A549 (cell line): ENCODE data around the gene CDC42.
"Not testable (repeated sequence)": the region's sequence is repeated elsewhere in the genome, so short reads cannot be mapped to it uniquely, and the experiment has no call there.

Source experiments
- CEBPB ChIP-seq, 2 experiments: fragments of >200 bp in 1 of 2; sonication (Bioruptor Twin) in 1 of 2; formaldehyde crosslinking in 1 of 2; IDR thresholded peaks; 2 replicates each; pipeline ENCODE4 v1.6.1; 2012 to 2016
- MAZ ChIP-seq: fragments of 150-350 bp; IDR thresholded peaks from 2 replicates; pipeline ENCODE4 v1.6.1; 2014; ENCODE audit warnings: antibody characterized with exemption, low read depth, low read length, borderline replicate concordance
- PHF8 ChIP-seq: fragments of 200-600 bp; sonication (generic); IDR thresholded peaks from 2 replicates; pipeline ENCODE4 v1.6.1; 2016; ENCODE audit warnings: low read depth, mild to moderate bottlenecking, antibody characterized with exemption, moderate library complexity, borderline replicate concordance
- POLR2A ChIP-seq: IDR thresholded peaks from 2 replicates; pipeline ENCODE4 v1.6.1; 2012; ENCODE audit warnings: mild to moderate bottlenecking, low read length
- TF ChIP-seq, protein P1 (sequence below): fragments of >200 bp; sonication (Bioruptor Twin); formaldehyde crosslinking; IDR thresholded peaks from 3 replicates; pipeline ENCODE4 v1.5.1; 2016
- TF ChIP-seq, protein P2 (sequence below): IDR thresholded peaks from 2 replicates; pipeline ENCODE4 v1.6.1; 2012

DNA sequence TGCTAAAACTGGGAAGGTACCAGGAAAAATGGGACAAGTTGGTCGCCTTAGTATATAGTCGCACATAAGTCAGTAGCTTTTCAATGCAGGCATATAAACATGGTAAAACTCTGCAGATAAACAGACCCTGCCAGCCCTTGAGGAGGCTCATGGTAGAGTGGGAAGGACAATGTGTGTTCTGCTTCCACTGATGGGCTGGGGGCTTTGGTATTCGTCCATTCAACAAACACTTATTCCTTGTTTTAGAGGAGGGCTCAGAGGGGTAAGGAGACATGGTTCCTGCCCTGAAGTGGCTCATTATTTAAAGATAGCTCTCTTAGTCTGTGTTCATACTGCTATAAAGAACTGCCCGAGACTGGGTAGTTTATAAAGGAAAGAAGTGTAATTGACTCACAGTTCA, 39.8 kb upstream of the CDC42 start:
- TF ChIP-seq, protein P1, sequence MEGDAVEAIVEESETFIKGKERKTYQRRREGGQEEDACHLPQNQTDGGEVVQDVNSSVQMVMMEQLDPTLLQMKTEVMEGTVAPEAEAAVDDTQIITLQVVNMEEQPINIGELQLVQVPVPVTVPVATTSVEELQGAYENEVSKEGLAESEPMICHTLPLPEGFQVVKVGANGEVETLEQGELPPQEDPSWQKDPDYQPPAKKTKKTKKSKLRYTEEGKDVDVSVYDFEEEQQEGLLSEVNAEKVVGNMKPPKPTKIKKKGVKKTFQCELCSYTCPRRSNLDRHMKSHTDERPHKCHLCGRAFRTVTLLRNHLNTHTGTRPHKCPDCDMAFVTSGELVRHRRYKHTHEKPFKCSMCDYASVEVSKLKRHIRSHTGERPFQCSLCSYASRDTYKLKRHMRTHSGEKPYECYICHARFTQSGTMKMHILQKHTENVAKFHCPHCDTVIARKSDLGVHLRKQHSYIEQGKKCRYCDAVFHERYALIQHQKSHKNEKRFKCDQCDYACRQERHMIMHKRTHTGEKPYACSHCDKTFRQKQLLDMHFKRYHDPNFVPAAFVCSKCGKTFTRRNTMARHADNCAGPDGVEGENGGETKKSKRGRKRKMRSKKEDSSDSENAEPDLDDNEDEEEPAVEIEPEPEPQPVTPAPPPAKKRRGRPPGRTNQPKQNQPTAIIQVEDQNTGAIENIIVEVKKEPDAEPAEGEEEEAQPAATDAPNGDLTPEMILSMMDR = not testable (repeated sequence)
- not testable (repeated sequence) for TF ChIP-seq PHF8; CEBPB (IDR thresholded peaks at IDR 0.05); MAZ; POLR2A
- TF ChIP-seq, protein P2, sequence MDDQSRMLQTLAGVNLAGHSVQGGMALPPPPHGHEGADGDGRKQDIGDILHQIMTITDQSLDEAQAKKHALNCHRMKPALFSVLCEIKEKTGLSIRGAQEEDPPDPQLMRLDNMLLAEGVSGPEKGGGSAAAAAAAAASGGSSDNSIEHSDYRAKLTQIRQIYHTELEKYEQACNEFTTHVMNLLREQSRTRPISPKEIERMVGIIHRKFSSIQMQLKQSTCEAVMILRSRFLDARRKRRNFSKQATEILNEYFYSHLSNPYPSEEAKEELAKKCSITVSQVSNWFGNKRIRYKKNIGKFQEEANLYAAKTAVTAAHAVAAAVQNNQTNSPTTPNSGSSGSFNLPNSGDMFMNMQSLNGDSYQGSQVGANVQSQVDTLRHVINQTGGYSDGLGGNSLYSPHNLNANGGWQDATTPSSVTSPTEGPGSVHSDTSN = not testable (repeated sequence)
